ENCODE results near the gene C3orf20. TPM values are rescaled to one million over a fixed set of nuclear protein-coding genes. Genes with fewer than 3 reads are reported as not detected.

C3orf20 gene
- total RNA-seq, 1 experiment from 2014 or later: not detected

DNA sequence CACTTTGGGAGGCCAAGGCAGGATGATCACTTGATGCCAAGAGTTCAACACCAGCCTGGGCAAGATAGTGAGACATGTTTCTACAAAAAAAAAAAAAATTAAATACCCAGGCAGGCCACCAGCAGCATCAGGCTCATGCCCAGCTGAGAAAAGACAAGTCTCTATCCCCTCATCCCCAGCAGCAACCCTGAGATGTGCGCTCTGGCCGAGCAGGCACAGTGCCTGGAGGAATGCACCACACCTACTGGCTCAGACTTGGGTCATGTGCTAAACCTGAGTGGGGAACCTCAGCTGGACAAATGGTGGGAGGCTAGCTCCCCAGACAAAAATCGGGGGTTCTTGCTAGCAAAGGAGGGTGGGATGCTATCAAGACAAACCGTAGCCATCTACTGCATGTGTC, 33.6 kb upstream of the C3orf20 start:
- BruUV-seq (replicated peaks): no TSS peak
- ATAC-seq (no peak), DNase-seq (ENCODE audit: low read depth, low spot score) (no peak)
- ChIA-PET POLR2A (no interaction called here), CTCF (no interaction called here)
- in situ Hi-C loops (cut with HindIII; ENCODE audit: low pct_unique_long_range_greater_than_20kb, low sequenced_read_pairs) (no loop called here), intact Hi-C loops (cut with micrococcal nuclease; ENCODE audit: unreplicated experiment) (no loop called here)
- Histone ChIP-seq H3K36me3 (ENCODE audit: control insufficient read depth, insufficient read depth, low read length) (no peaks in the 10 kb centered on the region), H3K4me1 (ENCODE audit: control insufficient read depth, insufficient read depth, low read length) (no peaks in the 10 kb centered on the region), H3K27ac (ENCODE audit: low read length) (no peak overlapping the region), H3K27me3 (ENCODE audit: control insufficient read depth, insufficient read depth, low read length) (no peaks in the 10 kb centered on the region), H3K4me3 (ENCODE audit: low read depth in 2 of 2, low read length in 2 of 2) (no peak overlapping the region), H3K9me3 (ENCODE audit: control insufficient read depth, insufficient read depth, low read depth, low read length) (no peaks in the 10 kb centered on the region)
- TF ChIP-seq, protein P1, sequence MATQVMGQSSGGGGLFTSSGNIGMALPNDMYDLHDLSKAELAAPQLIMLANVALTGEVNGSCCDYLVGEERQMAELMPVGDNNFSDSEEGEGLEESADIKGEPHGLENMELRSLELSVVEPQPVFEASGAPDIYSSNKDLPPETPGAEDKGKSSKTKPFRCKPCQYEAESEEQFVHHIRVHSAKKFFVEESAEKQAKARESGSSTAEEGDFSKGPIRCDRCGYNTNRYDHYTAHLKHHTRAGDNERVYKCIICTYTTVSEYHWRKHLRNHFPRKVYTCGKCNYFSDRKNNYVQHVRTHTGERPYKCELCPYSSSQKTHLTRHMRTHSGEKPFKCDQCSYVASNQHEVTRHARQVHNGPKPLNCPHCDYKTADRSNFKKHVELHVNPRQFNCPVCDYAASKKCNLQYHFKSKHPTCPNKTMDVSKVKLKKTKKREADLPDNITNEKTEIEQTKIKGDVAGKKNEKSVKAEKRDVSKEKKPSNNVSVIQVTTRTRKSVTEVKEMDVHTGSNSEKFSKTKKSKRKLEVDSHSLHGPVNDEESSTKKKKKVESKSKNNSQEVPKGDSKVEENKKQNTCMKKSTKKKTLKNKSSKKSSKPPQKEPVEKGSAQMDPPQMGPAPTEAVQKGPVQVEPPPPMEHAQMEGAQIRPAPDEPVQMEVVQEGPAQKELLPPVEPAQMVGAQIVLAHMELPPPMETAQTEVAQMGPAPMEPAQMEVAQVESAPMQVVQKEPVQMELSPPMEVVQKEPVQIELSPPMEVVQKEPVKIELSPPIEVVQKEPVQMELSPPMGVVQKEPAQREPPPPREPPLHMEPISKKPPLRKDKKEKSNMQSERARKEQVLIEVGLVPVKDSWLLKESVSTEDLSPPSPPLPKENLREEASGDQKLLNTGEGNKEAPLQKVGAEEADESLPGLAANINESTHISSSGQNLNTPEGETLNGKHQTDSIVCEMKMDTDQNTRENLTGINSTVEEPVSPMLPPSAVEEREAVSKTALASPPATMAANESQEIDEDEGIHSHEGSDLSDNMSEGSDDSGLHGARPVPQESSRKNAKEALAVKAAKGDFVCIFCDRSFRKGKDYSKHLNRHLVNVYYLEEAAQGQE (IDR thresholded peaks at IDR 0.05; ENCODE audit: insufficient read depth in 1 of 2, low read depth in 2 of 2, low read length in 1 of 2): no peak
- TF ChIP-seq POLR2AphosphoS5 (IDR thresholded peaks at IDR 0.05; ENCODE audit: low read depth, low read length): no peak

DNA sequence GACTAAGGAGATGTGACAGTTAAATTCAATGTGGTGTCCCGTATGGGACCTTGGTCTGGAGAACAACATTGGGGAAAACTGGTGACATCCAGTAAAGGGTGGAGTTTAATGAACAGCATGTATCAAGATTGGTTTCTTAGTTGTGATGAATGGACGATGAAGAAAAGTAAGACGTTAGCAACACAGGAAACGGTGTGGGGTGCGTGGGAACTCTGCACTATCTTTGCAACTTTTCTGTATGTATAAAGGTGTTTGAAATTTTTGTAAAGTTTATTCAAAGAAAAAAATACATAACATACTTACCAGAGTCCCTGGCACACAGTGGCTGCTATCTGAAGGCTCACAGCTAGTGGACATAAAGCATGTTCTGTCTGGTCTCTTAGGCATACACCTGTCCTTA, 29.5 kb upstream of the C3orf20 start:
- no peak for DNase-seq (ENCODE audit: low read depth, low spot score)
- H3K27me3 ChIP-seq (ENCODE audit: control insufficient read depth, insufficient read depth, low read length): no peaks in the 10 kb centered on the region
- TF ChIP-seq TCF7L2 (IDR thresholded peaks at IDR 0.05; ENCODE audit: low read depth, low read length): no peak
- TF ChIP-seq, protein P1 (IDR thresholded peaks at IDR 0.05; ENCODE audit: insufficient read depth in 1 of 2, low read depth in 2 of 2, low read length in 1 of 2): no peak
- TF ChIP-seq, protein P2, sequence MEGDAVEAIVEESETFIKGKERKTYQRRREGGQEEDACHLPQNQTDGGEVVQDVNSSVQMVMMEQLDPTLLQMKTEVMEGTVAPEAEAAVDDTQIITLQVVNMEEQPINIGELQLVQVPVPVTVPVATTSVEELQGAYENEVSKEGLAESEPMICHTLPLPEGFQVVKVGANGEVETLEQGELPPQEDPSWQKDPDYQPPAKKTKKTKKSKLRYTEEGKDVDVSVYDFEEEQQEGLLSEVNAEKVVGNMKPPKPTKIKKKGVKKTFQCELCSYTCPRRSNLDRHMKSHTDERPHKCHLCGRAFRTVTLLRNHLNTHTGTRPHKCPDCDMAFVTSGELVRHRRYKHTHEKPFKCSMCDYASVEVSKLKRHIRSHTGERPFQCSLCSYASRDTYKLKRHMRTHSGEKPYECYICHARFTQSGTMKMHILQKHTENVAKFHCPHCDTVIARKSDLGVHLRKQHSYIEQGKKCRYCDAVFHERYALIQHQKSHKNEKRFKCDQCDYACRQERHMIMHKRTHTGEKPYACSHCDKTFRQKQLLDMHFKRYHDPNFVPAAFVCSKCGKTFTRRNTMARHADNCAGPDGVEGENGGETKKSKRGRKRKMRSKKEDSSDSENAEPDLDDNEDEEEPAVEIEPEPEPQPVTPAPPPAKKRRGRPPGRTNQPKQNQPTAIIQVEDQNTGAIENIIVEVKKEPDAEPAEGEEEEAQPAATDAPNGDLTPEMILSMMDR (IDR thresholded peaks at IDR 0.05): no peak
- TF ChIP-seq SIN3A (IDR thresholded peaks at IDR 0.05; ENCODE audit: borderline replicate concordance, insufficient read depth, low read depth, low read length): no peak
- no peak for TF ChIP-seq POLR2AphosphoS5 (IDR thresholded peaks at IDR 0.05; ENCODE audit: low read depth, low read length)
- no TSS peak for BruUV-seq (replicated peaks)
- H3K27ac ChIP-seq (ENCODE audit: low read length): no peak overlapping the region
- in situ Hi-C loops (cut with HindIII; ENCODE audit: low pct_unique_long_range_greater_than_20kb, low sequenced_read_pairs) (no loop called here), intact Hi-C loops (cut with micrococcal nuclease; ENCODE audit: unreplicated experiment) (no loop called here)
- H3K36me3 ChIP-seq (ENCODE audit: control insufficient read depth, insufficient read depth, low read length): no peaks in the 10 kb centered on the region; the same call in 1 of the 2 replicates
- H3K4me1 ChIP-seq (ENCODE audit: control insufficient read depth, insufficient read depth, low read length): peaks cover 4% of the 10 kb centered on the region
- ATAC-seq: no peak
- no peak overlapping the region for H3K4me3 ChIP-seq (ENCODE audit: low read depth in 2 of 2, low read length in 2 of 2)
- ChIA-PET CTCF (no interaction called here), POLR2A (no interaction called here)
- no peaks in the 10 kb centered on the region for H3K9me3 ChIP-seq (ENCODE audit: control insufficient read depth, insufficient read depth, low read depth, low read length)
